Endothelial cell of umbilical vein (primary cell): ENCODE data around the gene CDC42EP3. TPM values are rescaled to one million over a fixed set of nuclear protein-coding genes. Genes with fewer than 3 reads are reported as not detected.

Source experiments
- BruUV-seq: library from RNA; stranded (reverse); fragments of 400-500 nt; replicated peaks from 2 replicates; lab custom pipeline; 2021; lab: Mats Ljungman, UMichigan
- CTCF ChIA-PET: fragments of 300-600, 350-600 bp; sonication (Branson Sonifier 250); formaldehyde crosslinking; loops from one replicate; lab custom pipeline; 2021; ENCODE audit warnings: antibody characterized with exemption, inconsistent platforms; lab: Charles Lee
- POLR2A ChIA-PET: fragments of 300-600, 350-600 bp; sonication (Branson Sonifier 250); formaldehyde crosslinking; loops from one replicate; lab custom pipeline; 2021; ENCODE audit warnings: antibody characterized with exemption, inconsistent platforms; lab: Charles Lee
- DNase-seq: peaks from one replicate; pipeline ENCODE4 v3.0.0-alpha.2; 2011; ENCODE audit warnings: low read depth, low spot score
- FAIRE-seq: peaks from 2 replicates; lab custom pipeline; 2011; peaks lifted over from hg19 to GRCh38; lab: Jason Lieb, UNC
- H2AFZ ChIP-seq: 2 replicates; pipeline ENCODE4 v1.6.0; 2012; ENCODE audit warnings: low read depth, low read length, control low read depth, inconsistent platforms
- H3K27ac ChIP-seq: 2 replicates; pipeline ENCODE4 v1.5.1; 2011; ENCODE audit warnings: low read depth, mild to moderate bottlenecking, control low read depth, low read length, moderate library complexity; ENCODE audit not compliant: insufficient read depth
- H3K27me3 ChIP-seq, 2 experiments: 2 replicates each; pipeline versions ENCODE4 v1.6.0 to v1.6.1; 2011; ENCODE audit warnings: low read length in 2 of 2, mixed read lengths in 1 of 2; ENCODE audit not compliant: control insufficient read depth in 2 of 2, insufficient read depth in 2 of 2
- H3K36me3 ChIP-seq, 2 experiments: 2 replicates in 1 of 2; 3 replicates in 1 of 2; pipeline ENCODE4 v1.5.1; 2011; ENCODE audit warnings: low read length in 2 of 2, mild to moderate bottlenecking in 1 of 2, moderate library complexity in 1 of 2; ENCODE audit not compliant: control insufficient read depth in 2 of 2, insufficient read depth in 2 of 2; ENCODE audit errors: extremely low read depth in 1 of 2
- H3K4me1 ChIP-seq: 3 replicates; pipeline ENCODE4 v1.5.1; 2011; ENCODE audit warnings: mild to moderate bottlenecking, low read length; ENCODE audit not compliant: control insufficient read depth, insufficient read depth; ENCODE audit errors: extremely low read depth
- H3K4me2 ChIP-seq: 2 replicates; pipeline ENCODE4 v1.6.1; 2011; ENCODE audit warnings: low read length, control low read depth, mixed read lengths; ENCODE audit not compliant: insufficient read depth
- H3K4me3 ChIP-seq, 3 experiments: fragments of 200-600 bp in 1 of 3; sonication (generic), shearing (Covaris generic) in 1 of 3; replicated peaks in 1 of 3; 2 replicates each; pipeline ENCODE4 v1.5.1; 2011 to 2016; ENCODE audit warnings: control low read depth in 3 of 3, low read length in 3 of 3, mild to moderate bottlenecking in 2 of 3, inconsistent platforms in 1 of 3, low read depth in 1 of 3, moderate library complexity in 1 of 3; ENCODE audit not compliant: insufficient read depth in 1 of 3
- H3K79me2 ChIP-seq: 2 replicates; pipeline ENCODE4 v1.6.0; 2012; ENCODE audit warnings: low read length, inconsistent platforms; ENCODE audit not compliant: control insufficient read depth, insufficient read depth
- H3K9ac ChIP-seq: replicated peaks from 2 replicates; pipeline ENCODE3; 2011; ENCODE audit warnings: low read length, control low read depth; ENCODE audit not compliant: insufficient read depth; ENCODE audit errors: extremely low read depth
- H3K9me1 ChIP-seq: replicated peaks from 3 replicates; pipeline ENCODE4 v1.6.0; 2011; ENCODE audit warnings: mild to moderate bottlenecking, low read length; ENCODE audit not compliant: control insufficient read depth, insufficient read depth; ENCODE audit errors: extremely low read depth
- H3K9me3 ChIP-seq: replicated peaks from 2 replicates; pipeline ENCODE4 v1.5.1; 2012; ENCODE audit warnings: low read length, inconsistent platforms; ENCODE audit not compliant: control insufficient read depth, insufficient read depth
- H4K20me1 ChIP-seq: replicated peaks from 2 replicates; pipeline ENCODE3; 2011; ENCODE audit warnings: mild to moderate bottlenecking, low read length; ENCODE audit not compliant: control insufficient read depth, insufficient read depth; ENCODE audit errors: extremely low read depth
- EZH2 ChIP-seq: IDR thresholded peaks from 2 replicates; pipeline ENCODE4 v1.6.1; 2012; ENCODE audit warnings: borderline replicate concordance, low read depth, mild to moderate bottlenecking, moderate library complexity, low read length, inconsistent platforms; ENCODE audit not compliant: severe bottlenecking
- FOS ChIP-seq: IDR thresholded peaks from 2 replicates; pipeline ENCODE4 v1.6.1; 2011; ENCODE audit warnings: mild to moderate bottlenecking, low read length, moderate library complexity, borderline replicate concordance; ENCODE audit not compliant: insufficient read depth
- GATA2 ChIP-seq: IDR thresholded peaks from 2 replicates; pipeline ENCODE4 v1.7.0; 2011; ENCODE audit warnings: low read depth, mild to moderate bottlenecking, moderate library complexity, mixed read lengths, low read length; ENCODE audit not compliant: insufficient read length, insufficient read depth
- JUN ChIP-seq: IDR thresholded peaks from 2 replicates; pipeline ENCODE4 v1.6.1; 2011; ENCODE audit warnings: borderline replicate concordance, low read depth; ENCODE audit not compliant: insufficient read length, insufficient read depth
- MYC ChIP-seq: IDR thresholded peaks from one replicate; pipeline ENCODE4 v1.6.1; 2011; ENCODE audit warnings: mild to moderate bottlenecking, low read depth, low read length
- POLR2AphosphoS5 ChIP-seq: IDR thresholded peaks from 2 replicates; pipeline ENCODE4 v1.6.1; 2012; ENCODE audit warnings: low read depth, mild to moderate bottlenecking, control low read depth, low read length, moderate library complexity; ENCODE audit not compliant: insufficient read depth
- dilution Hi-C: fragments of 300-500 bp; cut with MboI; formaldehyde crosslinking; loops from one replicate; pipeline ENCODE4 v1.15.0; 2019; ENCODE audit warnings: low sequenced_read_pairs; ENCODE audit not compliant: extremely low pct_ligation_motif_present
- intact Hi-C: fragments of 100-400 bp; cut with micrococcal nuclease; formaldehyde crosslinking; loops from one replicate; pipeline ENCODE4 v1.10.0; 2022
- polyA plus RNA-seq, 4 experiments: library from polyadenylated mRNA; depleted of rRNA in 3 of 4; stranded (reverse) in 3 of 4; unstranded in 1 of 4; fragments of >200 nt; gene quantifications; 2 replicates each; pipeline versions ENCODE4 v1.2.1 to v1.2.3, GENCODE V29; 2011 to 2012; ENCODE audit warnings: missing spikeins in 1 of 4
- total RNA-seq: library from RNA; stranded (reverse); gene quantifications from 2 replicates; pipeline ENCODE4 v1.2.3, GENCODE V29; 2021

Gene CDC42EP3
- total and polyA plus RNA-seq, 2 donors (not counting 3 experiments of a cell fraction or from before 2014, with no cell fraction given), result 14.6 to 54.7 TPM

DNA sequence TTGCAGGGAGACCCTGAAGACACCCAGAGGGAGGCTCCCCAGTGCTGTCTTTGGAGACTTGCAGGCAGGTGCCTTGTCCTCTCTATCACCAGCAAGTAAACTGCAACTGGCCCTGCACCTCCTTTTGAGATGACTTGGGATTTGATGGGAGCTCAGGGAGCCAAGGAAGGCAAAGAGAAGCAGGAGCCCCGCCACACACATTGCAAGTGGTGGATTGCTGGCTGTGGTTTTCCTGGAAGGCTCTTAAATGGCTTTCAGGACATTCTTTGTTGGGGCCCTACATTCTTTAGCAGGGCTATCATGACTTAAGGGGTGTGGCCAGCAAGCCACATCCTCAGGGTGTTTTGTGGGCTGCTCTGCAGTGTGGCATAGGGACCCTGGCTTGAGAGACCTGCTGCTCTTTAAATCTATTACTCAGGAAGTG is 39.9 kb upstream of the CDC42EP3 start:
- ChIA-PET POLR2A (no interaction called here), CTCF (interaction anchor here (0.7 to 1.8 kb wide), 4 partner anchors 121 to 315 kb away, joined by 3 to 6 read pairs (median 4); no protein-coding TSS in a partner anchor)
- intact Hi-C loops (loop anchor here (2.0 kb wide), 1 partner anchor 39 kb away; no protein-coding TSS in a partner anchor), dilution Hi-C loops (no loop called here)
- Histone ChIP-seq H3K27me3 (no peaks in the 10 kb centered on the region), H3K79me2 (no peaks in the 10 kb centered on the region), H3K9ac (no peak overlapping the region), H3K4me1 (peaks cover 12% of the 10 kb centered on the region), H3K4me2 (no peak overlapping the region), H4K20me1 (no peaks in the 10 kb centered on the region), H3K4me3 (no peak overlapping the region), H3K27ac (no peak overlapping the region), H3K9me1 (no peaks in the 10 kb centered on the region), H2AFZ (peak overlapping the region; percentile 56), H3K36me3 (no peaks in the 10 kb centered on the region), H3K9me3 (no peaks in the 10 kb centered on the region)
- no TSS peak for BruUV-seq
- no peak for DNase-seq
- TF ChIP-seq GATA2, result no peak
- no peak for TF ChIP-seq EZH2
- TF ChIP-seq JUN, result no peak
- peak; percentile 50 for TF ChIP-seq FOS
- peak; percentile 49 for TF ChIP-seq POLR2AphosphoS5
- no peak for FAIRE-seq

GRCh38 chr2:37709111-37709510 is 37.7 kb upstream of the CDC42EP3 start:
- FAIRE-seq, result no peak
- no peaks in the 10 kb centered on the region for H3K9me3 ChIP-seq
- ChIA-PET CTCF (interaction anchor here (1.0 kb wide), 1 partner anchor 168 kb away, joined by 3 read pairs; no protein-coding TSS in a partner anchor), POLR2A (no interaction called here)
- H3K27me3 ChIP-seq, result no peaks in the 10 kb centered on the region
- no peak overlapping the region for H2AFZ ChIP-seq
- no peak overlapping the region for H3K27ac ChIP-seq
- no peak for DNase-seq
- H3K79me2 ChIP-seq, result no peaks in the 10 kb centered on the region
- intact Hi-C loops (no loop called here), dilution Hi-C loops (no loop called here)
- no peak overlapping the region for H3K4me2 ChIP-seq
- peaks cover 12% of the 10 kb centered on the region for H3K4me1 ChIP-seq
- no peaks in the 10 kb centered on the region for H3K36me3 ChIP-seq
- no peaks in the 10 kb centered on the region for H3K9me1 ChIP-seq
- TF ChIP-seq JUN (no peak), MYC (no peak)
- no peak overlapping the region for H3K9ac ChIP-seq
- BruUV-seq, result no TSS peak
- H3K4me3 ChIP-seq, result no peak overlapping the region
- H4K20me1 ChIP-seq, result no peaks in the 10 kb centered on the region
